Measurements from ENCODE around the gene SMG9.
A peak's percentile ranks its signal among the peaks of the same experiment; 100 is the strongest.
"Not testable (repeated sequence)": the region's sequence is repeated elsewhere in the genome, so short reads cannot be mapped to it uniquely, and the experiment has no call there.

Gene SMG9

GRCh38 chr19:43775299-43775890 lies 20.6 kb upstream of the SMG9 start:
- POLR2A ChIA-PET = no interaction called here
- TF ChIP-seq, protein P1, sequence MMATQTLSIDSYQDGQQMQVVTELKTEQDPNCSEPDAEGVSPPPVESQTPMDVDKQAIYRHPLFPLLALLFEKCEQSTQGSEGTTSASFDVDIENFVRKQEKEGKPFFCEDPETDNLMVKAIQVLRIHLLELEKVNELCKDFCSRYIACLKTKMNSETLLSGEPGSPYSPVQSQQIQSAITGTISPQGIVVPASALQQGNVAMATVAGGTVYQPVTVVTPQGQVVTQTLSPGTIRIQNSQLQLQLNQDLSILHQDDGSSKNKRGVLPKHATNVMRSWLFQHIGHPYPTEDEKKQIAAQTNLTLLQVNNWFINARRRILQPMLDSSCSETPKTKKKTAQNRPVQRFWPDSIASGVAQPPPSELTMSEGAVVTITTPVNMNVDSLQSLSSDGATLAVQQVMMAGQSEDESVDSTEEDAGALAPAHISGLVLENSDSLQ (IDR thresholded peaks at IDR 0.05) = no peak
- TF ChIP-seq TARDBP (IDR thresholded peaks at IDR 0.05) = no peak
- no peak for TF ChIP-seq CTBP1 (IDR thresholded peaks at IDR 0.05; ENCODE audit: borderline replicate concordance)
- TF ChIP-seq SUZ12 (IDR thresholded peaks at IDR 0.05) = no peak
- TF ChIP-seq L3MBTL2 (conservative IDR thresholded peaks at IDR 0.05) = no peak
- no peak for TF ChIP-seq SP1 (IDR thresholded peaks at IDR 0.05)
- TF ChIP-seq HDGF (IDR thresholded peaks at IDR 0.05; ENCODE audit: borderline replicate concordance) = no peak
- TF ChIP-seq ARNT (IDR thresholded peaks at IDR 0.05) = no peak
- TF ChIP-seq FOXM1 (IDR thresholded peaks at IDR 0.05; ENCODE audit: borderline replicate concordance) = no peak
- TF ChIP-seq ZNF384 (IDR thresholded peaks at IDR 0.05) = no peak
- no peak for TF ChIP-seq NFRKB (IDR thresholded peaks at IDR 0.05)
- no peak for TF ChIP-seq FOXA1 (IDR thresholded peaks at IDR 0.05)
- TF ChIP-seq FOXK2 (IDR thresholded peaks at IDR 0.05) = no peak
- no peak for TF ChIP-seq ELF4 (IDR thresholded peaks at IDR 0.05)
- no peak for TF ChIP-seq BHLHE40 (IDR thresholded peaks at IDR 0.05; ENCODE audit: borderline replicate concordance)
- TF ChIP-seq LEF1 (IDR thresholded peaks at IDR 0.05; ENCODE audit: borderline replicate concordance) = no peak
- CTCF ChIA-PET = interaction anchor here (0.5 to 3.5 kb wide), 3 partner anchors 10 to 70 kb away, joined by 3 to 18 read pairs (median 3); no protein-coding TSS in a partner anchor
- no peak for DNase-seq (ENCODE audit: extremely low spot score)

GRCh38 chr19:43774940-43775258 lies 20.1 kb upstream of the SMG9 start:
- CTCF ChIA-PET = interaction anchor here (0.7 to 3.5 kb wide), 2 partner anchors 9 to 29 kb away, joined by 3 to 18 read pairs; no protein-coding TSS in a partner anchor
- DNase-seq (ENCODE audit: extremely low spot score); POLR2A ChIA-PET: not testable (repeated sequence)

GRCh38 chr19:43774103-43774939 lies 19.6 kb upstream of the SMG9 start:
- TF ChIP-seq NFRKB (IDR thresholded peaks at IDR 0.05) = no peak
- no peak for TF ChIP-seq ELF4 (IDR thresholded peaks at IDR 0.05)
- TF ChIP-seq TARDBP (IDR thresholded peaks at IDR 0.05) = no peak
- TF ChIP-seq, protein P1 (IDR thresholded peaks at IDR 0.05) = peak; percentile 14; the same call in 1 of the 2 replicates
- POLR2A ChIA-PET = no interaction called here
- CTCF ChIA-PET = interaction anchor here (3.5 kb wide), 1 partner anchor 9 kb away, joined by 18 read pairs; no protein-coding TSS in a partner anchor
- peak; percentile 79 for DNase-seq (ENCODE audit: extremely low spot score)

- ChIA-PET POLR2A (no interaction called here), CTCF (no interaction called here)
- no peak for TF ChIP-seq SP1 (IDR thresholded peaks at IDR 0.05)
- TF ChIP-seq CTBP1 (IDR thresholded peaks at IDR 0.05; ENCODE audit: borderline replicate concordance) = no peak
- no peak for TF ChIP-seq TARDBP (IDR thresholded peaks at IDR 0.05)
- TF ChIP-seq L3MBTL2 (conservative IDR thresholded peaks at IDR 0.05) = no peak
- no peak for TF ChIP-seq HDGF (IDR thresholded peaks at IDR 0.05; ENCODE audit: borderline replicate concordance)
- TF ChIP-seq SUZ12 (IDR thresholded peaks at IDR 0.05) = no peak
- no peak for TF ChIP-seq ELF4 (IDR thresholded peaks at IDR 0.05)
- no peak for TF ChIP-seq LEF1 (IDR thresholded peaks at IDR 0.05; ENCODE audit: borderline replicate concordance)
- TF ChIP-seq ZNF384 (IDR thresholded peaks at IDR 0.05) = no peak
- TF ChIP-seq BHLHE40 (IDR thresholded peaks at IDR 0.05; ENCODE audit: borderline replicate concordance) = no peak
- TF ChIP-seq FOXM1 (IDR thresholded peaks at IDR 0.05; ENCODE audit: borderline replicate concordance) = no peak
- TF ChIP-seq, protein P1 (IDR thresholded peaks at IDR 0.05) = no peak
- TF ChIP-seq ARNT (IDR thresholded peaks at IDR 0.05) = no peak
- TF ChIP-seq NFRKB (IDR thresholded peaks at IDR 0.05) = no peak
- TF ChIP-seq FOXK2 (IDR thresholded peaks at IDR 0.05) = no peak
- TF ChIP-seq FOXA1 (IDR thresholded peaks at IDR 0.05) = no peak
- DNase-seq (ENCODE audit: extremely low spot score) = no peak
These were observed 19.0 kb upstream of the SMG9 start for GRCh38 chr19:43773725-43774102.

- CTCF ChIA-PET = interaction anchor here (1.0 kb wide), 1 partner anchor 12 kb away, joined by 4 read pairs; no protein-coding TSS in a partner anchor
- no peak for DNase-seq (ENCODE audit: extremely low spot score)
- POLR2A ChIA-PET = interaction anchor here (1.2 kb wide), 1 partner anchor 14 kb away, joined by 4 read pairs; the partner anchor contains the start of gene SMG9
- TF ChIP-seq SUZ12 (IDR thresholded peaks at IDR 0.05) (no peak), BHLHE40 (IDR thresholded peaks at IDR 0.05; ENCODE audit: borderline replicate concordance) (no peak), CTBP1 (IDR thresholded peaks at IDR 0.05; ENCODE audit: borderline replicate concordance) (no peak), FOXK2 (IDR thresholded peaks at IDR 0.05) (no peak)
These were observed 14.5 kb upstream of the SMG9 start for GRCh38 chr19:43769256-43769655.

DNA sequence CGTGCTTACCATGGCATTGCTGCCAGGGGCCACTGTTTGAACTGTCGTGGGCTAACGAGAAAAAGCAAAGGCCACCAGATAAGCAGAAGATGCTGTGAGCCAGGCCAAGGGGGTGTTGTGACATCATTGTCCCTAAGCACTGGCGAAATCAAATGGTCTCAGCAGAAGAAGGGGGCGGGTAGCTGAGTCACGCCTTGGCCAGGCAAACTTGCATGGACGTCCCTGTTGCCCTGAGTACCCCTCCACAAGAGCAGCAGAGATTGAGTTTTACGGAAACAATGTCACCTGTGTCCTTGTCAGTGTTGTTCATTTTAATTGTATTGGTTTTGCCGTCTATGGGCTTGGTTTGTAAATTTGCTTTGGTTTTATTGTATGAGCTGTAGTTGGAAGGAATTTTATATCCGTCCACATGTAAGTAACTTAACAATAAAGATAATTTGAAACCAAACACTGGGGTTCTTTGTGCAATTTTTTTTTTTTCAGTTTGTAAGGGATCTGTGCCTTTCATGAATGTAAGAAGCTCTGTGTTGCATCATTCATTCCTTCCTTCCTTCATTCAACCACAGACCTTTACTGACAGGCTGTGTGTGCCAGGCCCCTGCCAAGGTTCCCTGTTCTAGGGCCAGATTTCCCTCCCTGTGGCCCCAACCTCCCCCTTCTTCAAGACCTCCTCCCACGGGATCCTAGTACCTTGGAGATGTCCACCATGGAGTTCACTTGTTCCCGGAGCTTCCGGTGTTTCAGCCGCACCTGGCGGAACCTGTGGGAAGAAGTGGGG lies 13.7 kb upstream of the SMG9 start:
- ChIA-PET POLR2A (interaction anchor here (6.4 kb wide), 1 partner anchor 14 kb away, joined by 45 read pairs; the partner anchor contains the start of gene SMG9), CTCF (interaction anchor here (0.6 to 1.3 kb wide), 3 partner anchors 11 to 46 kb away, joined by 4 to 9 read pairs (median 5); no protein-coding TSS in a partner anchor)
- TF ChIP-seq, protein P1 (IDR thresholded peaks at IDR 0.05) = no peak
- TF ChIP-seq LEF1 (IDR thresholded peaks at IDR 0.05; ENCODE audit: borderline replicate concordance) (no peak), BHLHE40 (IDR thresholded peaks at IDR 0.05; ENCODE audit: borderline replicate concordance) (no peak), ELF4 (IDR thresholded peaks at IDR 0.05) (no peak), ZNF384 (IDR thresholded peaks at IDR 0.05) (no peak), FOXK2 (IDR thresholded peaks at IDR 0.05) (no peak), SUZ12 (IDR thresholded peaks at IDR 0.05) (no peak), SP1 (IDR thresholded peaks at IDR 0.05) (no peak), CTBP1 (IDR thresholded peaks at IDR 0.05; ENCODE audit: borderline replicate concordance) (no peak), L3MBTL2 (conservative IDR thresholded peaks at IDR 0.05) (no peak)
- no peak for DNase-seq (ENCODE audit: extremely low spot score)

Data from HEK293T (cell line).